ENCODE data around the gene ANKLE1.

GRCh38 chr19:17283504-17283996 is 1.8 kb downstream of the ANKLE1 start:
- TF ChIP-seq POLR2A (IDR thresholded peaks at IDR 0.05; ENCODE audit: low read depth): no peak
- no peak for TF ChIP-seq POLR2AphosphoS5 (IDR thresholded peaks at IDR 0.05)
- no peak for TF ChIP-seq CTCF (IDR thresholded peaks at IDR 0.05)
- no peak for TF ChIP-seq EP300 (IDR thresholded peaks at IDR 0.05)
